Activated CD4-positive, alpha-beta memory T cell treated with anti-CD3 and anti-CD28 coated beads, Interleukin-2, amount 10 ng/mL, durations not matched to agents 7 days and 5 days (primary cell): ENCODE data around the gene RPS6KC1. TPM values are rescaled to one million over a fixed set of nuclear protein-coding genes. Genes with fewer than 3 reads are reported as not detected.
"Not testable (repeated sequence)": the region's sequence is repeated elsewhere in the genome, so short reads cannot be mapped to it uniquely, and the experiment has no call there.

Experiments used
- CTCF ChIA-PET: fragments of 350-600 bp; sonication (Branson Sonifier 250); formaldehyde crosslinking; loops from one replicate; lab custom pipeline; 2021; ENCODE audit warnings: antibody characterized with exemption, inconsistent platforms; lab: Charles Lee
- POLR2A ChIA-PET: fragments of 350-600 bp; sonication (Branson Sonifier 250); formaldehyde crosslinking; loops from one replicate; lab custom pipeline; 2021; ENCODE audit warnings: antibody characterized with exemption; lab: Charles Lee
- DNase-seq: peaks from one replicate; pipeline ENCODE4 v3.0.0-alpha.2; 2020
- H3K27ac Mint-ChIP-seq: one replicate; pipeline ENCODE4 v1.8.0; 2021; ENCODE audit warnings: mild to moderate bottlenecking, mixed read lengths
- H3K27me3 Mint-ChIP-seq: one replicate; pipeline ENCODE4 v1.8.0; 2021; ENCODE audit warnings: mixed read lengths
- H3K36me3 Mint-ChIP-seq: one replicate; pipeline ENCODE4 v1.8.0; 2021; ENCODE audit warnings: low read depth, mixed read lengths
- H3K4me1 Mint-ChIP-seq: one replicate; pipeline ENCODE4 v1.8.0; 2021; ENCODE audit warnings: mixed read lengths
- H3K4me3 Mint-ChIP-seq: one replicate; pipeline ENCODE4 v1.8.0; 2021; ENCODE audit warnings: mild to moderate bottlenecking, mixed read lengths
- H3K9me3 Mint-ChIP-seq: one replicate; pipeline ENCODE4 v1.8.0; 2021; ENCODE audit warnings: mixed read lengths
- total RNA-seq, 2 experiments: library from RNA; stranded (reverse); gene quantifications; one replicate each; pipeline ENCODE4 v1.2.3, GENCODE V29; 2021

The RPS6KC1 gene
- total RNA-seq, 2 experiments from 2014 or later = 12.3 to 12.6 TPM

GRCh38 chr1:213296558-213296957, 245.5 kb downstream of the RPS6KC1 start:
- CTCF ChIA-PET = no interaction called here
- peaks cover 8% of the 10 kb centered on the region for H3K9me3 Mint-ChIP-seq
- no peaks in the 10 kb centered on the region for H3K27me3 Mint-ChIP-seq
- DNase-seq = no peak
- H3K4me1 Mint-ChIP-seq = no peaks in the 10 kb centered on the region
- H3K27ac Mint-ChIP-seq = no peak overlapping the region
- no peak overlapping the region for H3K4me3 Mint-ChIP-seq
- no peaks in the 10 kb centered on the region for H3K36me3 Mint-ChIP-seq
- POLR2A ChIA-PET = no interaction called here

GRCh38 chr1:213297021-213297420, 246.0 kb downstream of the RPS6KC1 start:
- no peaks in the 10 kb centered on the region for H3K4me1 Mint-ChIP-seq
- H3K36me3 Mint-ChIP-seq = no peaks in the 10 kb centered on the region
- ChIA-PET CTCF (no interaction called here), POLR2A (no interaction called here)
- H3K4me3 Mint-ChIP-seq = no peak overlapping the region
- H3K9me3 Mint-ChIP-seq = peaks cover 8% of the 10 kb centered on the region
- no peak for DNase-seq
- H3K27me3 Mint-ChIP-seq = no peaks in the 10 kb centered on the region
- no peak overlapping the region for H3K27ac Mint-ChIP-seq

GRCh38 chr1:213300433-213300832, 249.4 kb downstream of the RPS6KC1 start:
- no peak overlapping the region for H3K27ac Mint-ChIP-seq
- no peaks in the 10 kb centered on the region for H3K27me3 Mint-ChIP-seq
- ChIA-PET CTCF (no interaction called here), POLR2A (no interaction called here)
- H3K36me3 Mint-ChIP-seq = no peaks in the 10 kb centered on the region
- no peak for DNase-seq
- no peaks in the 10 kb centered on the region for H3K4me1 Mint-ChIP-seq
- no peak overlapping the region for H3K4me3 Mint-ChIP-seq
- peaks cover 8% of the 10 kb centered on the region for H3K9me3 Mint-ChIP-seq

- H3K4me3 Mint-ChIP-seq, H3K4me1 Mint-ChIP-seq, H3K27ac Mint-ChIP-seq, H3K27me3 Mint-ChIP-seq, DNase-seq, H3K9me3 Mint-ChIP-seq, POLR2A ChIA-PET, H3K36me3 Mint-ChIP-seq: not testable (repeated sequence)
- CTCF ChIA-PET = interaction anchor here (0.6 kb wide), 1 partner anchor 42 kb away, joined by 4 read pairs; no protein-coding TSS in a partner anchor
Measured at GRCh38 chr1:213301524-213301923, 250.5 kb downstream of the RPS6KC1 start.

- no peak for DNase-seq
- H3K4me3 Mint-ChIP-seq = no peak overlapping the region
- no peaks in the 10 kb centered on the region for H3K9me3 Mint-ChIP-seq
- H3K4me1 Mint-ChIP-seq = no peaks in the 10 kb centered on the region
- no peak overlapping the region for H3K27ac Mint-ChIP-seq
- no peaks in the 10 kb centered on the region for H3K36me3 Mint-ChIP-seq
- CTCF ChIA-PET = no interaction called here
- H3K27me3 Mint-ChIP-seq = no peaks in the 10 kb centered on the region
- POLR2A ChIA-PET = no interaction called here
Measured at GRCh38 chr1:213303286-213303685, 252.2 kb downstream of the RPS6KC1 start.

GRCh38 chr1:213315571-213315970, 264.5 kb downstream of the RPS6KC1 start:
- no peaks in the 10 kb centered on the region for H3K4me1 Mint-ChIP-seq
- POLR2A ChIA-PET = no interaction called here

GRCh38 chr1:213318458-213318857, 267.4 kb downstream of the RPS6KC1 start:
- H3K36me3 Mint-ChIP-seq, H3K4me1 Mint-ChIP-seq, H3K27ac Mint-ChIP-seq, H3K4me3 Mint-ChIP-seq, DNase-seq, CTCF ChIA-PET, H3K27me3 Mint-ChIP-seq, POLR2A ChIA-PET, H3K9me3 Mint-ChIP-seq: not testable (repeated sequence)

More at GRCh38 chr1:213315571-213315970, 264.5 kb downstream of the RPS6KC1 start:
- Mint-ChIP-seq H3K9me3 (no peaks in the 10 kb centered on the region), H3K4me3 (no peak overlapping the region), H3K27me3 (no peaks in the 10 kb centered on the region), H3K36me3 (no peaks in the 10 kb centered on the region), H3K27ac (no peak overlapping the region)
- CTCF ChIA-PET = no interaction called here
- no peak for DNase-seq

- H3K4me1 Mint-ChIP-seq = no peaks in the 10 kb centered on the region
- H3K27ac Mint-ChIP-seq = no peak overlapping the region
- ChIA-PET CTCF (no interaction called here), POLR2A (no interaction called here)
- DNase-seq = no peak
- no peaks in the 10 kb centered on the region for H3K36me3 Mint-ChIP-seq
- no peak overlapping the region for H3K4me3 Mint-ChIP-seq
- no peaks in the 10 kb centered on the region for H3K9me3 Mint-ChIP-seq
- H3K27me3 Mint-ChIP-seq = no peaks in the 10 kb centered on the region
Measured at GRCh38 chr1:213320191-213320870, 269.3 kb downstream of the RPS6KC1 start.

Other genes with a start within 250 kb of the RPS6KC1 start
- not detected for gene SPATA45, start 203.6 kb upstream of the RPS6KC1 start, total RNA-seq
- gene FLVCR1, start 193.0 kb upstream of the RPS6KC1 start, total RNA-seq = 10 to 100 TPM; 11.7 to 14.2 TPM
- under 1 TPM; 0.23 to 0.48 TPM for gene VASH2, start 100.7 kb upstream of the RPS6KC1 start, total RNA-seq
- 10 to 100 TPM; 45.0 to 46.2 TPM for gene ANGEL2, start 35.4 kb upstream of the RPS6KC1 start, total RNA-seq